GM18867 (cell line): Measurements from ENCODE around the gene ZNF649.
A peak's percentile ranks its signal among the peaks of the same experiment; 100 is the strongest.
"Not testable (repeated sequence)": the region's sequence is repeated elsewhere in the genome, so short reads cannot be mapped to it uniquely, and the experiment has no call there.

Experiments
- ATAC-seq: cut with Tn5 transposase; IDR thresholded peaks from one replicate; pipeline ENCODE4 v1.9.1; 2021; ENCODE audit warnings: mild to moderate bottlenecking, moderate library complexity; ENCODE audit not compliant: unreplicated experiment

ZNF649 gene

GRCh38 chr19:51904331-51905165 is at the start of gene ZNF649:
TSS of gene ZNF649 (minus strand) at chr19:51905017. CDS start at chr19:51900107, 4,910 bp downstream.
- peak; percentile 89 for ATAC-seq

GRCh38 chr19:51948975-51949374 is 44.2 kb upstream of the ZNF649 start:
- no peak for ATAC-seq

- ATAC-seq = no peak
Observed at GRCh38 chr19:51946602-51947001, 41.8 kb upstream of the ZNF649 start.

- ATAC-seq = no peak
Observed at GRCh38 chr19:51944798-51945552, 40.2 kb upstream of the ZNF649 start.

- ATAC-seq = no peak
Observed at GRCh38 chr19:51938936-51939335, 34.1 kb upstream of the ZNF649 start.

- ATAC-seq = no peak
Observed at GRCh38 chr19:51931921-51932320, 27.1 kb upstream of the ZNF649 start.

GRCh38 chr19:51927859-51928258 is 23.0 kb upstream of the ZNF649 start:
- no peak for ATAC-seq

- peak; percentile 88 for ATAC-seq
Observed at GRCh38 chr19:51926784-51927741, 22.2 kb upstream of the ZNF649 start, which contains the start of gene ZNF613. TSS of gene ZNF613 (plus strand) at chr19:51927472. CDS start at chr19:51936221, 8,749 bp downstream.

- no peak for ATAC-seq
Observed at GRCh38 chr19:51926426-51926783, 21.6 kb upstream of the ZNF649 start.

- no peak for ATAC-seq
Observed at GRCh38 chr19:51921949-51922348, 17.1 kb upstream of the ZNF649 start.

GRCh38 chr19:51919606-51920005 is 14.8 kb upstream of the ZNF649 start:
- no peak for ATAC-seq

- ATAC-seq = no peak
Observed at GRCh38 chr19:51916167-51916566, 11.3 kb upstream of the ZNF649 start.

GRCh38 chr19:51915324-51915867 is 10.6 kb upstream of the ZNF649 start:
- ATAC-seq = no peak

- not testable (repeated sequence) for ATAC-seq
Observed at GRCh38 chr19:51907981-51908380, 3.2 kb upstream of the ZNF649 start.

GRCh38 chr19:51906108-51906507 is 1.3 kb upstream of the ZNF649 start:
- ATAC-seq = not testable (repeated sequence)

- ATAC-seq = not testable (repeated sequence)
Observed at GRCh38 chr19:51905639-51906038, 822 bp upstream of the ZNF649 start.

- ATAC-seq = no peak
Observed at GRCh38 chr19:51905206-51905605, 389 bp upstream of the ZNF649 start.

- ATAC-seq = no peak
Observed at GRCh38 chr19:51903192-51903591, 1.6 kb downstream of the ZNF649 start.

GRCh38 chr19:51901860-51902259 is 3.0 kb downstream of the ZNF649 start:
- ATAC-seq = no peak

GRCh38 chr19:51891193-51891747 is 13.5 kb downstream of the ZNF649 start:
- ATAC-seq = no peak
